ENCODE results near the gene BICDL2. TPM values are rescaled to one million over a fixed set of nuclear protein-coding genes. Genes with fewer than 3 reads are reported as not detected.

BICDL2 gene
- total and polyA plus RNA-seq, 9 of the 15 experiments (the other 6 are each of a cell fraction or from before 2014, with no cell fraction given), result 0.09 to 0.28 (median 0.09) TPM; not detected in 6

- H4K20me1 ChIP-seq (replicated peaks; ENCODE audit: control insufficient read depth, insufficient read depth, low read length), result no peaks in the 10 kb centered on the region
- intact Hi-C loops (cut with micrococcal nuclease) (no loop called here), in situ Hi-C loops (cut with MboI) (no loop called here)
- no peaks in the 10 kb centered on the region for H3K27me3 ChIP-seq (ENCODE audit: control insufficient read depth in 2 of 2, insufficient read depth in 2 of 2, low read length in 2 of 2)
- H3K4me2 ChIP-seq (ENCODE audit: insufficient read depth, low read length), result no peak within 1 kb of the TSS
- H3K9me1 ChIP-seq (ENCODE audit: control insufficient read depth, insufficient read depth, low read length), result peaks cover 3% of the 10 kb centered on the region
- H3K27ac ChIP-seq (ENCODE audit: extremely low read depth, low read depth, low read length), result no peak within 1 kb of the TSS
- ATAC-seq (peak; percentile 11; the same call in 1 of the 3 replicates), FAIRE-seq (no peak), DNase-seq (ENCODE audit: extremely low read depth in 1 of 4, low spot score in 3 of 4) (peak in 1 of 4 experiments; percentile 45)
- H2AFZ ChIP-seq (ENCODE audit: low read depth, low read length), result no peak within 1 kb of the TSS
- H3K4me3 ChIP-seq, result no peak within 1 kb of the TSS
- no peaks in the 10 kb centered on the region for H3K9me3 ChIP-seq (replicated peaks; ENCODE audit: control insufficient read depth, insufficient read depth, low read depth, low read length)
- H3K4me1 ChIP-seq (replicated peaks in 1 of 2; ENCODE audit: control insufficient read depth in 2 of 2, insufficient read depth in 2 of 2, low read length in 2 of 2), result peaks cover 29 to 82% of the 10 kb centered on the region in 2 experiments
- no peak for TF ChIP-seq SOX6 (IDR thresholded peaks at IDR 0.05)
- peak; percentile 7; the same call in 1 of the 2 replicates for TF ChIP-seq POLR2G (IDR thresholded peaks at IDR 0.05; ENCODE audit: low read depth, low read length)
- no peak for TF ChIP-seq HES1 (IDR thresholded peaks at IDR 0.05; ENCODE audit: low read depth)
- TF ChIP-seq MTA2 (IDR thresholded peaks at IDR 0.05; ENCODE audit: low read depth), result no peak
- 0 out of 2 replicates have a peak, but pooled peaks have one; percentile 18 for TF ChIP-seq EGR1 (conservative IDR thresholded peaks at IDR 0.05)
- no peak for TF ChIP-seq MGA (IDR thresholded peaks at IDR 0.05)
- POLR2A ChIA-PET, result no interaction called here
- WGBS (ENCODE audit: insufficient coverage, low coverage, missing lambda C conversion rate), result 60% methylated on average over 24 of the region's 27 CpGs
- H3K36me3 ChIP-seq (ENCODE audit: control insufficient read depth, insufficient read depth, low read length), result no peaks in the 10 kb centered on the region
- BruUV-seq (replicated peaks), result no TSS peak
- CTCF ChIA-PET (ENCODE audit: low intra/inter-chr PET ratio), result no interaction called here
- no peaks in the 10 kb centered on the region for H3K79me2 ChIP-seq (ENCODE audit: control insufficient read depth, insufficient read depth, low read length)
- H3K9ac ChIP-seq (ENCODE audit: insufficient read depth in 1 of 2, low read depth in 2 of 2, low read length in 2 of 2), result peak within 1 kb of the TSS in 1 of 2 experiments; percentile 67; a peak in 2 of 4 replicates
Observed at GRCh38 chr16:3012828-3013420, 23.8 kb downstream of the BICDL2 start, which contains the start of gene CLDN9. Gene CLDN9, plus strand, starts transcription at chr16:3012923. Its CDS starts 440 bp downstream, at chr16:3013363.

Measured in K562 (cell line).